Neural crest cell (in vitro differentiated cells): ENCODE measurements around the gene TSHZ1. TPM values are rescaled to one million over a fixed set of nuclear protein-coding genes. Genes with fewer than 3 reads are reported as not detected.

Experiments used
- DNase-seq: peaks from one replicate; pipeline ENCODE4 v3.0.0; 2021; ENCODE audit warnings: low read depth, mixed read lengths, low spot score
- H3K27ac Mint-ChIP-seq: one replicate; pipeline ENCODE4 v1.8.0; 2021; ENCODE audit warnings: mild to moderate bottlenecking, mixed read lengths; ENCODE audit not compliant: unreplicated experiment
- H3K27me3 Mint-ChIP-seq: 2 replicates; pipeline ENCODE4 v1.8.0; 2021; ENCODE audit warnings: low read depth, mild to moderate bottlenecking, mixed read lengths
- H3K36me3 Mint-ChIP-seq: 2 replicates; pipeline ENCODE4 v1.8.0; 2021; ENCODE audit warnings: low read depth, mild to moderate bottlenecking, mixed read lengths
- H3K4me1 Mint-ChIP-seq: 2 replicates; pipeline ENCODE4 v1.8.0; 2021; ENCODE audit warnings: mixed read lengths
- H3K4me3 Mint-ChIP-seq: one replicate; pipeline ENCODE4 v1.8.0; 2021; ENCODE audit warnings: mild to moderate bottlenecking, mixed read lengths
- H3K9me3 Mint-ChIP-seq: 2 replicates; pipeline ENCODE4 v1.8.0; 2021; ENCODE audit warnings: mixed read lengths
- CTCF ChIP-seq: fragments of 200-600 bp; sonication (generic); conservative IDR thresholded peaks from 2 replicates; pipeline ENCODE4 v1.5.0; 2021; ENCODE audit warnings: antibody characterized with exemption, mild to moderate bottlenecking
- total RNA-seq: library from RNA; stranded (reverse); gene quantifications from 2 replicates; pipeline ENCODE4 v1.2.1, GENCODE V29; 2021

The TSHZ1 gene
- total RNA-seq, 1 donor from 2014 or later = 6.9 TPM

DNA sequence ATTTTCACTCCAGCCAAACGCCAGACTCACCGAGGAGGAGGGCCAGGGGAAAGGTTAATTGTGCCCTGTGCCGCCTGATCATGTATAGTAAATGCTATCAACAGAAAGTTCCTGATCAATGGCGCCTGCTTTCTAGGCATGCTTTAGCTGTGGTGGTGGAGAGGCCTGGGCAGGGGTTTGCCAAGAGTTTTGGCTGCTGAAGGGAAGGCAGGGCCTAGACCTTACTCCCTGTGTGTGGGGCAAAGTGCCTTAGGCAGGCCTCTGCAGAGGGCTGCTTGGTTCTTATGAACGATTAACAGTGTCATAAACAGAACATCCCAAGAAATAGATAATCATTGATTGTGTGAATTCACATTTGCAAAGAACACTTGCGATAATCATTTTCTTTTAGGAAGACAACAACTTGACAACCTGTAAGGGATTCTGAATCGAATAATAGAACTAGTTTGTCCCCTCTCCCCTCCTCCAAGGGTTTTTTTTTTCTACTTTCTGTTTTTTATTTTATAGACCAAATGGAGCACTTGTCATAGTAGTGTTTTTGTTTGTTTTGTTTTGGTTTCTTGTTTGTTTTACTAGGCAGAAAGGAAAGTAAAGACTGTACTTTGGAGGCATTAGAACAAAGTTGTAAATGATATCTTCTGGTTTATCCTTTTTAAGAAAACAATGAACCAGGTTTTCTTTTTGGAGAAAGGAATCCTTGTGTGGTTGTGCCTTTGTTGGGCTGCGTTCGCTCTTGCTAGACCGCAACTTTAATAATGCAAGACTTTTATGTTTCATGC, 6.5 kb downstream of the TSHZ1 start:
- Mint-ChIP-seq H3K27ac (no peak overlapping the region), H3K27me3 (peaks cover 13% of the 10 kb centered on the region), H3K9me3 (no peaks in the 10 kb centered on the region), H3K4me1 (peaks cover 32% of the 10 kb centered on the region), H3K36me3 (no peaks in the 10 kb centered on the region), H3K4me3 (no peak overlapping the region)
- no peak for DNase-seq
- no peak for TF ChIP-seq CTCF

- TF ChIP-seq CTCF = no peak
- DNase-seq = no peak
- Mint-ChIP-seq H3K4me1 (peaks cover 31% of the 10 kb centered on the region), H3K36me3 (no peaks in the 10 kb centered on the region), H3K9me3 (no peaks in the 10 kb centered on the region), H3K27ac (no peak overlapping the region), H3K27me3 (peaks cover 3% of the 10 kb centered on the region), H3K4me3 (no peak overlapping the region)
Measured at GRCh38 chr18:75218065-75218923, 7.7 kb downstream of the TSHZ1 start.

DNA sequence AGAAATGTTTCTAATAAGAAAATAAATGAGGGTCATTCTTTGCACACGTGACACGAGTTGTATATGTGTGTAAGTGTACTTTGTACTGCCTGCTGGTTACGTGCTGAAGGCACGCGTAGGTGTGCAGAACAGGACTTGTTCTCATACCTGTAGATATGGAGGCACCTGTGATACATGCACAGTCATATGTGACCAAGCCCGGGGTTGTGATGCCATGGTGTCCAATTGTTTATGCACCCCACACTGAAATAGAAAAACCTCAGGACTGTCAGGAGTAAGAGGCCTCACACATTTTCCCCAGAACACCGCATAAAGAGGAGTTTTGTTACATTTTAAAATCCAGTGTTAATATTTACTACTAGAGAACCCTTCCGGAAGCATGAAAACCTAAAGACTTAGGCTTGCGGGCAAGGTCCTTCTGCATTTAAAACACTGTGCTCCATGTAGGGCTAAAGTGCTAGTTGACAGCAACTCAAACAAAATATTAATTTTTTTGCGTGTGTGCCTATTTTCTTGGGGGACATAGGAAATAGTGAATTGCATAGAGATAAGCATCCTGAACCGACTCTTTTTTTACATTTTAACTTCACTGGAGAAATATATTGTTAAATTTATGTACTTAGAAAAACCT, 9.3 kb downstream of the TSHZ1 start:
- Mint-ChIP-seq H3K4me3 (no peak overlapping the region), H3K4me1 (peaks cover 31% of the 10 kb centered on the region)

GRCh38 chr18:75220551-75221355, 10.2 kb downstream of the TSHZ1 start:
- H3K27ac Mint-ChIP-seq = no peak overlapping the region
- TF ChIP-seq CTCF = no peak
- DNase-seq = no peak
- H3K36me3 Mint-ChIP-seq = no peaks in the 10 kb centered on the region
- no peak overlapping the region for H3K4me3 Mint-ChIP-seq
- H3K9me3 Mint-ChIP-seq = no peaks in the 10 kb centered on the region
- H3K27me3 Mint-ChIP-seq = no peaks in the 10 kb centered on the region
- H3K4me1 Mint-ChIP-seq = peaks cover 31% of the 10 kb centered on the region

More for the DNA sequence above, 9.3 kb downstream of the TSHZ1 start:
- TF ChIP-seq CTCF = no peak
- Mint-ChIP-seq H3K9me3 (no peaks in the 10 kb centered on the region), H3K27ac (no peak overlapping the region), H3K27me3 (no peaks in the 10 kb centered on the region), H3K36me3 (no peaks in the 10 kb centered on the region)
- DNase-seq = no peak

- no peak for TF ChIP-seq CTCF
- Mint-ChIP-seq H3K4me1 (peaks cover 32% of the 10 kb centered on the region), H3K4me3 (no peak overlapping the region), H3K9me3 (no peaks in the 10 kb centered on the region), H3K27me3 (no peaks in the 10 kb centered on the region), H3K27ac (no peak overlapping the region), H3K36me3 (peaks cover under 1% of the 10 kb centered on the region)
- DNase-seq = no peak
Measured at GRCh38 chr18:75221397-75221796, 10.8 kb downstream of the TSHZ1 start.
